GM18909 (cell line): ENCODE data around the gene KCNK5.

Experiments
- ATAC-seq: cut with Tn5 transposase; IDR thresholded peaks from one replicate; pipeline ENCODE4 v1.9.1; 2021; ENCODE audit warnings: mild to moderate bottlenecking; ENCODE audit not compliant: unreplicated experiment, poor library complexity

Gene KCNK5

GRCh38 chr6:39218868-39219567, 10.3 kb downstream of the KCNK5 start:
- ATAC-seq = no peak

GRCh38 chr6:39217177-39217864, 12.0 kb downstream of the KCNK5 start:
- no peak for ATAC-seq

GRCh38 chr6:39215640-39216158, 13.6 kb downstream of the KCNK5 start:
- ATAC-seq = no peak

- ATAC-seq = no peak
Measured at GRCh38 chr6:39214846-39215639, 14.2 kb downstream of the KCNK5 start.

- no peak for ATAC-seq
Measured at GRCh38 chr6:39214120-39214813, 15.0 kb downstream of the KCNK5 start.

- ATAC-seq = no peak
Measured at GRCh38 chr6:39213195-39213920, 15.9 kb downstream of the KCNK5 start.

- no peak for ATAC-seq
Measured at GRCh38 chr6:39211183-39211582, 18.1 kb downstream of the KCNK5 start.

- ATAC-seq = no peak
Measured at GRCh38 chr6:39210450-39210849, 18.8 kb downstream of the KCNK5 start.

- ATAC-seq = no peak
Measured at GRCh38 chr6:39209911-39210310, 19.4 kb downstream of the KCNK5 start.

GRCh38 chr6:39209360-39209811, 19.9 kb downstream of the KCNK5 start:
- ATAC-seq = no peak

- no peak for ATAC-seq
Measured at GRCh38 chr6:39208223-39208739, 21.0 kb downstream of the KCNK5 start.

- no peak for ATAC-seq
Measured at GRCh38 chr6:39207416-39208222, 21.7 kb downstream of the KCNK5 start.

- no peak for ATAC-seq
Measured at GRCh38 chr6:39206250-39206721, 23.0 kb downstream of the KCNK5 start.

GRCh38 chr6:39204646-39205244, 24.5 kb downstream of the KCNK5 start:
- no peak for ATAC-seq

GRCh38 chr6:39204160-39204495, 25.1 kb downstream of the KCNK5 start:
- ATAC-seq = no peak

- no peak for ATAC-seq
Measured at GRCh38 chr6:39203436-39204159, 25.7 kb downstream of the KCNK5 start.

- ATAC-seq = no peak
Measured at GRCh38 chr6:39202166-39202565, 27.1 kb downstream of the KCNK5 start.
